ENCODE data around the gene TRIM52. TPM values are rescaled to one million over a fixed set of nuclear protein-coding genes. Genes with fewer than 3 reads are reported as not detected.

The TRIM52 gene
- total and polyA plus RNA-seq, 2 of the 13 experiments (the other 11 are each of a cell fraction or from before 2014, with no cell fraction given): 7.2 to 11.6 TPM

DNA sequence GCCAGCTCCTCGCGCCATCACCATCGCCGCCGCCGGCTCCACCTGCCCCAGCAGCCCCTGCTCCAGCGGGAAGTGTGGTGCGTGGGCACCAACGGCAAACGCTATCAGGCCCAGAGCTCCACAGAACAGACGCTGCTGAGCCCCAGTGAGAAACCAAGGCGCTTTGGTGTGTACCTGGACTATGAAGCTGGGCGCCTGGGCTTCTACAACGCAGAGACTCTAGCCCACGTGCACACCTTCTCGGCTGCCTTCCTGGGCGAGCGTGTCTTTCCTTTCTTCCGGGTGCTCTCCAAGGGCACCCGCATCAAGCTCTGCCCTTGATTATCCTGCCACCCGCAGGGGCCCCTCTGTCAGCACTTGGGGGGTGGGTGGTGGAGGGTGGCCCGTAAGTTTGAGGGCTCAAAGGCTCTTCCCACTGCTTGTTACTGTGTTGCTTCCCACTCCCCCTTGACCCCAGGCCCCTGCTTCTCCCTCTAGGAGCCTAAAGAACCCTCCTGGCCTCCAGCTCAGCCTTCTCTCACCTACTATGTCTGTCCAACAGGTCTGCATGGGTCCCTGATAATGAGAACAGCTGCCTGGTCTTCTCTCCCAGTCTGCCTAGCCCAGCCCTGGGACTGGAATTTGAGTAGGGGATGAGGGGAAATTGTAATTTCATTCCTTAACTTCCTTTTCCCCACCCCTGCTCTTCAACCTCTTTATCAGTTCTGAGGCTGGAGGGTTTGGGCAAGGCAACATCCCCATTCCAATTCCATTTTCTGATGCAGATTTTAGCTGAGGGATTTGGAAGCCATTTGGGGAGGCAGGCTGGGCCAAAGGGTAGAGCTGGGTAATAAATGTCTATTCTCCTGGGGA is 26.3 kb downstream of the TRIM52 start (continued):
- TF ChIP-seq, protein P1, sequence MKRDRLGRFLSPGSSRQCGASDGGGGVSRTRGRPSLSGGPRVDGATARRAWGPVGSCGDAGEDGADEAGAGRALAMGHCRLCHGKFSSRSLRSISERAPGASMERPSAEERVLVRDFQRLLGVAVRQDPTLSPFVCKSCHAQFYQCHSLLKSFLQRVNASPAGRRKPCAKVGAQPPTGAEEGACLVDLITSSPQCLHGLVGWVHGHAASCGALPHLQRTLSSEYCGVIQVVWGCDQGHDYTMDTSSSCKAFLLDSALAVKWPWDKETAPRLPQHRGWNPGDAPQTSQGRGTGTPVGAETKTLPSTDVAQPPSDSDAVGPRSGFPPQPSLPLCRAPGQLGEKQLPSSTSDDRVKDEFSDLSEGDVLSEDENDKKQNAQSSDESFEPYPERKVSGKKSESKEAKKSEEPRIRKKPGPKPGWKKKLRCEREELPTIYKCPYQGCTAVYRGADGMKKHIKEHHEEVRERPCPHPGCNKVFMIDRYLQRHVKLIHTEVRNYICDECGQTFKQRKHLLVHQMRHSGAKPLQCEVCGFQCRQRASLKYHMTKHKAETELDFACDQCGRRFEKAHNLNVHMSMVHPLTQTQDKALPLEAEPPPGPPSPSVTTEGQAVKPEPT (CRISPR knock-in tag; IDR thresholded peaks at IDR 0.05; ENCODE audit: low read depth): no peak
- TF ChIP-seq THAP8 (CRISPR knock-in tag; IDR thresholded peaks at IDR 0.05; ENCODE audit: borderline replicate concordance) (no peak), GLMP (CRISPR knock-in tag; IDR thresholded peaks at IDR 0.05; ENCODE audit: borderline replicate concordance) (no peak), ONECUT2 (CRISPR knock-in tag; IDR thresholded peaks at IDR 0.05) (no peak), PBX3 (CRISPR knock-in tag; IDR thresholded peaks at IDR 0.05; ENCODE audit: borderline replicate concordance) (no peak), NFAT5 (CRISPR knock-in tag; IDR thresholded peaks at IDR 0.05) (no peak), ZBTB20 (CRISPR knock-in tag; IDR thresholded peaks at IDR 0.05; ENCODE audit: borderline replicate concordance, low read depth) (no peak), ELF4 (CRISPR knock-in tag; IDR thresholded peaks at IDR 0.05; ENCODE audit: borderline replicate concordance) (no peak), NONO (IDR thresholded peaks at IDR 0.05) (no peak), NONO (CRISPR knock-in tag; conservative IDR thresholded peaks at IDR 0.05) (peak; percentile 8; the same call in 1 of the 2 replicates), SALL2 (CRISPR knock-in tag; IDR thresholded peaks at IDR 0.05) (no peak), RXRB (CRISPR knock-in tag; IDR thresholded peaks at IDR 0.05; ENCODE audit: borderline replicate concordance) (no peak), U2AF1 (optimal IDR thresholded peaks at IDR 0.05; ENCODE audit: low read depth, low read length) (no peak), ZNF337 (CRISPR knock-in tag; IDR thresholded peaks at IDR 0.05; ENCODE audit: borderline replicate concordance, low read depth) (no peak), MBD4 (IDR thresholded peaks at IDR 0.05; ENCODE audit: borderline replicate concordance, low read length) (0 out of 2 replicates have a peak, but pooled peaks have one; percentile 17), ZNF839 (CRISPR knock-in tag; IDR thresholded peaks at IDR 0.05; ENCODE audit: borderline replicate concordance) (no peak)
- TF ChIP-seq, protein P2, sequence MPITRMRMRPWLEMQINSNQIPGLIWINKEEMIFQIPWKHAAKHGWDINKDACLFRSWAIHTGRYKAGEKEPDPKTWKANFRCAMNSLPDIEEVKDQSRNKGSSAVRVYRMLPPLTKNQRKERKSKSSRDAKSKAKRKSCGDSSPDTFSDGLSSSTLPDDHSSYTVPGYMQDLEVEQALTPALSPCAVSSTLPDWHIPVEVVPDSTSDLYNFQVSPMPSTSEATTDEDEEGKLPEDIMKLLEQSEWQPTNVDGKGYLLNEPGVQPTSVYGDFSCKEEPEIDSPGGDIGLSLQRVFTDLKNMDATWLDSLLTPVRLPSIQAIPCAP (CRISPR knock-in tag; IDR thresholded peaks at IDR 0.05; ENCODE audit: low read depth): no peak

Measured in HepG2 (cell line).